ENCODE measurements around the gene PIGU. TPM values are rescaled to one million over a fixed set of nuclear protein-coding genes. Genes with fewer than 3 reads are reported as not detected.
A peak's percentile ranks its signal among the peaks of the same experiment; 100 is the strongest.

Gene PIGU
- total and polyA plus RNA-seq, 7 donors, result 9.5 to 34.2 (median 15.0) TPM

DNA sequence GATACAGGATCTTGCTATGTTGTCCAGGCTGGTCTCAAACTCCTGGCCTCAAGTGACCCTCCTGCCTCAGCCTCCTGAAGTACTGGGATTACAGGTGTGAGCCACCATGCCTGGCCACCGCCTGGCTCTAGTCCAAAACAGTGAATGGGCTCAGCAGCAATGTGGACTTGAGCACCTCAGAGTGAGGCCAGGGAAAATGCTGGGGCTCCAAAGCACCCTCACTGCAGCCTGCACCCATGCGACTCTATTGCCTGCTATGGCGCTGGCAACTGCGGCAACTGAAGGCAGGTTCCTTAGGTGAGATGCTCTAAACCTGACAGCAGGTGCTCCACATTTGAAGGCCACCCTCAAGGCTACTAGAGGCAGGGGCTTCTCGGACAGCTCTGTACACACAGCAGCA is 91.9 kb downstream of the PIGU start:
- no peak for TF ChIP-seq CTCF (IDR thresholded peaks at IDR 0.05)
- Histone ChIP-seq H3K36me3 (ENCODE audit: insufficient read depth in 1 of 2, low read depth in 1 of 2) (peaks cover 3 to 53% of the 10 kb centered on the region in 2 donors), H3K4me3 (no peak overlapping the region), H3K27ac (no peak overlapping the region), H3K9me3 (no peaks in the 10 kb centered on the region), H3K4me1 (peaks cover 9% of the 10 kb centered on the region), H3K27me3 (ENCODE audit: insufficient read depth in 3 of 3, low read length in 2 of 3) (no peaks in the 10 kb centered on the region)
- DNase-seq (no peak), ATAC-seq (no peak)
- 96 to 99% (median 97%) methylated on average over 5 of the region's 5 CpGs for WGBS, 3 donors
- intact Hi-C loops (cut with DNase I), result no loop called here

DNA sequence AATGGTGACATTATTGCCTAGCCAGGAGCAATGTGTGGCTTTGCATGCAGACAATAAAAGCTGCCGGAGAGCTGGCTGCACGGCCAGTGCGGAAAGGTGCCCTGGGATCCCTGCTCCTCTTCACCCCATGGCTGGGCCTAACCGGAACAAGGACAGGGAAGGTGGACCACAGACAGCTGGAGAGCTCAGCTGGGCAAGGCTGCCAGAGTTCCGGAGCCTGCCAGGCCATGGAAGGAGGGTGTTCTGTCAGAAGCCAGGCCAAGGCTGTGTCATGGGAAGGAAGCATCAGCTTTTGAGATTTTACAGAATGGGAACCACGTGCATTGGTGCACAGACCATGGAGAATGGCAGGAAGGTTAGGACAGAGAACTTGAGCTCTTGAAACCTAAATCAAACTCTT is 93.3 kb downstream of the PIGU start:
- ATAC-seq (peak; percentile 58 to 76 (median 62)), DNase-seq (no peak)
- Histone ChIP-seq H3K4me1 (peaks cover 22% of the 10 kb centered on the region), H3K27ac (peak overlapping the region; percentile 54), H3K4me3 (no peak overlapping the region), H3K9me3 (no peaks in the 10 kb centered on the region), H3K36me3 (ENCODE audit: insufficient read depth in 1 of 2, low read depth in 1 of 2) (peaks cover 3 to 55% of the 10 kb centered on the region in 2 donors), H3K27me3 (ENCODE audit: insufficient read depth in 3 of 3, low read length in 2 of 3) (no peaks in the 10 kb centered on the region)
- no peak for TF ChIP-seq CTCF (IDR thresholded peaks at IDR 0.05)
- 34 to 60% (median 52%) methylated on average over 6 of the region's 6 CpGs for WGBS, 3 donors
- intact Hi-C loops (cut with DNase I), result loop anchor here in 1 of 2 donors (5.0 kb wide), 1 partner anchor 189 kb away; no protein-coding TSS in a partner anchor

DNA sequence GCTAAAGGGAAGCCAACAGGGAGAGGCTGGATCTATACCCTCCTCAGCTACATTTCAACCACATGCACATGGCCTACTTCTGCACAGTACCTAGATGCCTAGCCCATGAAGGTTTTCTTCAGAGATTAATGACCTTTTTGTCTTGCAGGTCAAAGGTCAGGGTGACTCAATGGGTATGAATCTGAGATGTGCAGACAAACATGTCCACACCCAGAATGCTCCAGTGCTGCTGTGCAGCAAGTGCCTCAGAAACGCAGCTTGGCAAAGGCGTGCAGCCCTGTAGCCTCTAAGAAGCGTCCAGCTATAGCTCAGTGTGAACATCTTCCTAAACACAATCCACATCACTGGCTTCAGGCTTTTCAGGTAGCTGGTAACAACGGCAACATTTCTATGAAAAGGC is 94.0 kb downstream of the PIGU start:
- peaks cover 3 to 49% of the 10 kb centered on the region in 2 donors for H3K36me3 ChIP-seq (ENCODE audit: insufficient read depth in 1 of 2, low read depth in 1 of 2)
- no peak for TF ChIP-seq CTCF (IDR thresholded peaks at IDR 0.05)
- 88 to 95% (median 89%) methylated on average over 4 of the region's 4 CpGs for WGBS, 3 donors
- no peak for DNase-seq
- H3K9me3 ChIP-seq, result no peaks in the 10 kb centered on the region
- peaks cover 28% of the 10 kb centered on the region for H3K4me1 ChIP-seq
- intact Hi-C loops (cut with DNase I), result loop anchor here in 1 of 2 donors (5.0 kb wide), 1 partner anchor 189 kb away; no protein-coding TSS in a partner anchor
- ATAC-seq, result no peak
- no peaks in the 10 kb centered on the region for H3K27me3 ChIP-seq (ENCODE audit: insufficient read depth in 3 of 3, low read length in 2 of 3)
- peak overlapping the region; percentile 54 for H3K27ac ChIP-seq
- H3K4me3 ChIP-seq, result no peak overlapping the region

DNA sequence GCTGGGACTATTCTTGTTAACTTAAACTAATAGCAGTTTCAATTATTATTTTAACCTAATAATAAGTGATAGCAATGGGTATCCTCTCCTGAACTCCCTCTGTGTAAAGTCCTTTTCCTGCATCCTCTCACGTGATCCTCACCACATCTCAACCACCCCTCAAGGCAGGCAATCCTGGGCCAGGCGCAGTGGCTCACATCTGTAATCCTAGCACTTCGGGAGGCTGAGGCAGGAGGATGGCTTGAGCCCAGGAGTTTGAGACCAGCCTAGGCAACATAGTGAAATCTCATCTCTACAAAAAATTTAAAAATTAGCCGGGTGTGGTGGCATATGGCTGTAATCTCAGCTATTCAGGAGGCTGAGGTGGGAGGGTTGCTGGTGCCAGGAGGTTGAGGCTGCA is 94.7 kb downstream of the PIGU start:
- TF ChIP-seq CTCF (IDR thresholded peaks at IDR 0.05), result no peak
- H3K27me3 ChIP-seq (ENCODE audit: insufficient read depth in 3 of 3, low read length in 2 of 3), result no peaks in the 10 kb centered on the region
- WGBS, 3 donors, result 78 to 80% (median 78%) methylated on average over 4 of the region's 4 CpGs
- peaks cover 28% of the 10 kb centered on the region for H3K4me1 ChIP-seq
- no peaks in the 10 kb centered on the region for H3K9me3 ChIP-seq
- DNase-seq (no peak), ATAC-seq (no peak)
- H3K4me3 ChIP-seq, result no peak overlapping the region
- intact Hi-C loops (cut with DNase I), result loop anchor here in 1 of 2 donors (5.0 kb wide), 1 partner anchor 190 kb away; no protein-coding TSS in a partner anchor
- peaks cover 3 to 47% of the 10 kb centered on the region in 2 donors for H3K36me3 ChIP-seq (ENCODE audit: insufficient read depth in 1 of 2, low read depth in 1 of 2)
- peak overlapping the region; percentile 19 for H3K27ac ChIP-seq

Data from psoas muscle (tissue), 8 donors.